Natural killer cell (primary cell): ENCODE measurements around the gene ZFR2. TPM values are rescaled to one million over a fixed set of nuclear protein-coding genes. Genes with fewer than 3 reads are reported as not detected.

ENCODE experiments used
- ATAC-seq, 3 donors: fragments of 150-1000 bp in 2 of 3; fragments of 200-7000 bp in 1 of 3; cut with Tn5 transposase; 1 replicate in 1 of 3; 2 replicates in 2 of 3; pipeline ENCODE4 v1.10.0; 2021; ENCODE audit warnings: mild to moderate bottlenecking in 2 of 3, moderate library complexity in 2 of 3
- DNase-seq, 2 donors: peaks; one replicate each; pipeline versions ENCODE4 v3.0.0 to v3.0.0-alpha.2; 2013 to 2021; ENCODE audit warnings: mixed read lengths in 1 of 2
- H3K27ac ChIP-seq: one replicate; pipeline ENCODE4 v1.5.1; 2013; ENCODE audit warnings: mild to moderate bottlenecking, low read length
- H3K27me3 ChIP-seq: one replicate; pipeline ENCODE4 v1.6.1; 2013; ENCODE audit warnings: low read length; ENCODE audit not compliant: control insufficient read depth, insufficient read depth
- H3K36me3 ChIP-seq: one replicate; pipeline ENCODE4 v1.6.1; 2013; ENCODE audit warnings: low read length; ENCODE audit not compliant: control insufficient read depth, insufficient read depth
- H3K4me1 ChIP-seq: one replicate; pipeline ENCODE4 v1.6.1; 2013; ENCODE audit warnings: low read length; ENCODE audit not compliant: control insufficient read depth, insufficient read depth
- H3K4me3 ChIP-seq: one replicate; pipeline ENCODE4 v1.5.1; 2013; ENCODE audit warnings: low read length
- H3K9me3 ChIP-seq: one replicate; pipeline ENCODE4 v1.6.1; 2013; ENCODE audit warnings: low read length; ENCODE audit not compliant: control insufficient read depth, insufficient read depth
- H3K27ac Mint-ChIP-seq, 2 donors: one replicate each; pipeline ENCODE4 v1.8.0; 2022; ENCODE audit warnings: mild to moderate bottlenecking in 2 of 2, mixed read lengths in 2 of 2, moderate library complexity in 1 of 2
- H3K27me3 Mint-ChIP-seq, 2 donors: one replicate each; pipeline ENCODE4 v1.8.0; 2022; ENCODE audit warnings: low read depth in 2 of 2, mixed read lengths in 2 of 2
- H3K36me3 Mint-ChIP-seq: one replicate; pipeline ENCODE4 v1.8.0; 2022; ENCODE audit warnings: mixed read lengths
- H3K4me1 Mint-ChIP-seq, 2 donors: one replicate each; pipeline ENCODE4 v1.8.0; 2022; ENCODE audit warnings: mixed read lengths in 2 of 2
- H3K4me3 Mint-ChIP-seq: one replicate; pipeline ENCODE4 v1.8.0; 2022; ENCODE audit warnings: mild to moderate bottlenecking, moderate library complexity, mixed read lengths
- H3K9me3 Mint-ChIP-seq, 2 donors: one replicate each; pipeline ENCODE4 v1.8.0; 2022; ENCODE audit warnings: mixed read lengths in 2 of 2
- CTCF ChIP-seq: fragments of 200-600 bp; IDR thresholded peaks from one replicate; pipeline ENCODE4 v1.8.0; 2022; ENCODE audit warnings: antibody characterized with exemption
- WGBS: methylation state at CpG from one replicate; pipeline ENCODE4 v1.1.7; 2013; ENCODE audit warnings: missing lambda C conversion rate; ENCODE audit not compliant: insufficient coverage; 5-methylcytosine and 5-hydroxymethylcytosine counted together
- intact Hi-C: fragments of 100-400 bp; cut with micrococcal nuclease; formaldehyde crosslinking; loops from one replicate; pipeline ENCODE4 v1.14.2; 2022
- total RNA-seq, 4 donors: library from RNA; stranded (reverse); fragments of 120-200 nt in 1 of 4; gene quantifications; one replicate each; pipeline versions ENCODE4 v1.2.3 to v1.2.4, GENCODE V29; 2013 to 2022

Gene ZFR2
- total RNA-seq, 3 donors from 2014 or later (not counting 1 experiment from before 2014, with no cell fraction given) = 1.6 to 4.4 (median 1.7) TPM

GRCh38 chr19:3862826-3863500 is 5.9 kb downstream of the ZFR2 start:
- Mint-ChIP-seq H3K27me3 (peaks cover 17 to 19% of the 10 kb centered on the region in 2 donors), H3K4me1 (peaks cover 0 to 4% of the 10 kb centered on the region in 2 donors), H3K9me3 (no peaks in the 10 kb centered on the region), H3K4me3 (no peak overlapping the region), H3K27ac (no peak overlapping the region), H3K36me3 (no peaks in the 10 kb centered on the region)
- intact Hi-C loops = no loop called here
- ATAC-seq = no peak
- H3K4me1 ChIP-seq = no peaks in the 10 kb centered on the region
- H3K9me3 ChIP-seq = no peaks in the 10 kb centered on the region
- H3K4me3 ChIP-seq = no peak overlapping the region
- no peak for TF ChIP-seq CTCF
- no peaks in the 10 kb centered on the region for H3K36me3 ChIP-seq
- DNase-seq = no peak
- no peak overlapping the region for H3K27ac ChIP-seq
- peaks cover 3% of the 10 kb centered on the region for H3K27me3 ChIP-seq
- 88% methylated on average over 25 of the region's 25 CpGs for WGBS

- Histone ChIP-seq H3K4me1 (no peaks in the 10 kb centered on the region), H3K9me3 (no peaks in the 10 kb centered on the region), H3K4me3 (no peak overlapping the region), H3K36me3 (no peaks in the 10 kb centered on the region), H3K27me3 (no peaks in the 10 kb centered on the region), H3K27ac (no peak overlapping the region)
- H3K4me3 Mint-ChIP-seq = no peak overlapping the region
- intact Hi-C loops = no loop called here
- no peak for TF ChIP-seq CTCF
- DNase-seq = no peak
- ATAC-seq = no peak
- 89% methylated on average over 17 of the region's 17 CpGs for WGBS
- peaks cover 0 to 2% of the 10 kb centered on the region in 2 donors for H3K27me3 Mint-ChIP-seq
- no peaks in the 10 kb centered on the region for H3K9me3 Mint-ChIP-seq
- no peaks in the 10 kb centered on the region for H3K36me3 Mint-ChIP-seq
- H3K27ac Mint-ChIP-seq = no peak overlapping the region
- no peaks in the 10 kb centered on the region for H3K4me1 Mint-ChIP-seq
Observed at GRCh38 chr19:3860499-3860898, 8.3 kb downstream of the ZFR2 start.

- 74% methylated on average over 12 of the region's 12 CpGs for WGBS
- Mint-ChIP-seq H3K27me3 (peaks cover 0 to 2% of the 10 kb centered on the region in 2 donors), H3K27ac (no peak overlapping the region), H3K36me3 (no peaks in the 10 kb centered on the region), H3K4me1 (no peaks in the 10 kb centered on the region), H3K9me3 (no peaks in the 10 kb centered on the region), H3K4me3 (no peak overlapping the region)
- ATAC-seq = no peak
- no peak overlapping the region for H3K27ac ChIP-seq
- no peaks in the 10 kb centered on the region for H3K9me3 ChIP-seq
- no peak for DNase-seq
- no peak overlapping the region for H3K4me3 ChIP-seq
- no peaks in the 10 kb centered on the region for H3K4me1 ChIP-seq
- intact Hi-C loops = no loop called here
- no peaks in the 10 kb centered on the region for H3K27me3 ChIP-seq
- no peak for TF ChIP-seq CTCF
- no peaks in the 10 kb centered on the region for H3K36me3 ChIP-seq
Observed at GRCh38 chr19:3857449-3858003, 11.3 kb downstream of the ZFR2 start.
